Keratinocyte (primary cell): Measurements from ENCODE around the gene ADAMTS17.

Experiments
- CTCF ChIP-seq, 3 experiments: IDR thresholded peaks in 1 of 3; conservative IDR thresholded peaks in 1 of 3; optimal IDR thresholded peaks in 1 of 3; 2 replicates in 2 of 3; 3 replicates in 1 of 3; pipeline versions ENCODE3 to v1.5.1; 2011; ENCODE audit warnings: low read length in 3 of 3, mild to moderate bottlenecking in 3 of 3, moderate library complexity in 2 of 3, control low read depth in 1 of 3, inconsistent platforms in 1 of 3; ENCODE audit not compliant: insufficient read depth in 2 of 3; ENCODE audit errors: extremely low read depth in 1 of 3
- EZH2 ChIP-seq: IDR thresholded peaks from one replicate; pipeline ENCODE4 v1.6.1; 2012; ENCODE audit warnings: inconsistent platforms, mild to moderate bottlenecking, low read length, moderate library complexity

GRCh38 chr15:100199711-100200286, 142.0 kb downstream of the ADAMTS17 start:
- no peak for TF ChIP-seq CTCF (optimal IDR thresholded peaks at IDR 0.05 in 1 of 3, IDR thresholded peaks at IDR 0.05 in 1 of 3, conservative IDR thresholded peaks at IDR 0.05 in 1 of 3; ENCODE audit: extremely low read depth in 1 of 3, insufficient read depth in 2 of 3, low read length in 3 of 3)
- TF ChIP-seq EZH2: no peak
